22Rv1 (cell line): ENCODE measurements around the gene XYLT2.

Experiments
- ZFX ChIP-seq: fragments of 450-650 bp; IDR thresholded peaks from 2 replicates; pipeline ENCODE4 v1.6.1; 2017; ENCODE audit warnings: antibody characterized with exemption, borderline replicate concordance
- TF ChIP-seq, protein P1 (sequence below): fragments of 450-650 bp; IDR thresholded peaks from 2 replicates; pipeline ENCODE4 v1.5.1; 2017; ENCODE audit warnings: mild to moderate bottlenecking

DNA sequence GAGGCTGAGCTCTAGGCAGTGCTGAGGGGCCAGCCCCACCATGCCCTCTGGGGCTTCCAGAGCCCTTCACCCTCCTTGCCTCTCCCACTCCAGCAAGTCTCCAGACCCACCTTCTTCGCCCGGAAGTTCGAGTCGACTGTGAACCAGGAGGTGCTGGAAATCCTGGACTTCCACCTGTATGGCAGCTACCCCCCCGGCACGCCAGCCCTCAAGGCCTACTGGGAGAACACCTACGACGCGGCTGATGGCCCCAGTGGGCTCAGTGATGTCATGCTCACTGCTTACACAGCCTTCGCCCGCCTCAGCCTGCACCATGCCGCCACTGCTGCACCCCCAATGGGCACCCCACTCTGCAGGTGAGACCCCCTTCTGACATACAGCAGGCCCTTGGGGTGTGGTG is 10.5 kb downstream of the XYLT2 start:
- TF ChIP-seq, protein P1, sequence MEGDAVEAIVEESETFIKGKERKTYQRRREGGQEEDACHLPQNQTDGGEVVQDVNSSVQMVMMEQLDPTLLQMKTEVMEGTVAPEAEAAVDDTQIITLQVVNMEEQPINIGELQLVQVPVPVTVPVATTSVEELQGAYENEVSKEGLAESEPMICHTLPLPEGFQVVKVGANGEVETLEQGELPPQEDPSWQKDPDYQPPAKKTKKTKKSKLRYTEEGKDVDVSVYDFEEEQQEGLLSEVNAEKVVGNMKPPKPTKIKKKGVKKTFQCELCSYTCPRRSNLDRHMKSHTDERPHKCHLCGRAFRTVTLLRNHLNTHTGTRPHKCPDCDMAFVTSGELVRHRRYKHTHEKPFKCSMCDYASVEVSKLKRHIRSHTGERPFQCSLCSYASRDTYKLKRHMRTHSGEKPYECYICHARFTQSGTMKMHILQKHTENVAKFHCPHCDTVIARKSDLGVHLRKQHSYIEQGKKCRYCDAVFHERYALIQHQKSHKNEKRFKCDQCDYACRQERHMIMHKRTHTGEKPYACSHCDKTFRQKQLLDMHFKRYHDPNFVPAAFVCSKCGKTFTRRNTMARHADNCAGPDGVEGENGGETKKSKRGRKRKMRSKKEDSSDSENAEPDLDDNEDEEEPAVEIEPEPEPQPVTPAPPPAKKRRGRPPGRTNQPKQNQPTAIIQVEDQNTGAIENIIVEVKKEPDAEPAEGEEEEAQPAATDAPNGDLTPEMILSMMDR = no peak
- no peak for TF ChIP-seq ZFX
